Measurements from ENCODE around the gene DDR2.

The DDR2 gene

DNA sequence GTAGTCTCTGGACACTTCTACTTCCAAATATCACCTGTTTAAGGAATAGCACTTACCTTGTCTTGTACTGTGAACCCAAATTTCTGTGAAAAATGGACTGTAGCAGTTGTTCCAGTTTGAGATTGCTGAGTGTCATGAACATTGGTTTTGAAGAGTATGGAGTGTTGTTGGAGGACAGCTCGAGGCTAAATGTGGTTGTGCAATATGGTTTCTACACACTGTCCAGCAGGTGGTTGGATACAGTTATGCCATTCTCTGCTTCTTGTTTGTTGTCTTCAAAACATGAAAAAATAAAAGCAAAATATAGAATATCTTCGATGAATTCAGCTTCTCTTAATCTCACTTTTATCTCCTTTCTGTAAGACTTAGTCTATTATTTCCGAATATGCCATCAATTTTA lies 67.1 kb downstream of the DDR2 start:
- no peak for DNase-seq

- no peak for DNase-seq
Observed at GRCh38 chr1:162700131-162700530, 67.9 kb downstream of the DDR2 start.

GRCh38 chr1:162701286-162701685 lies 69.0 kb downstream of the DDR2 start:
- DNase-seq = peak in 1 of 5 experiments; percentile 52

- no peak for DNase-seq
Observed at GRCh38 chr1:162702628-162703027, 70.4 kb downstream of the DDR2 start.

- DNase-seq = no peak
Observed at GRCh38 chr1:162703708-162704107, 71.4 kb downstream of the DDR2 start.

GRCh38 chr1:162704673-162705424 lies 72.6 kb downstream of the DDR2 start:
- no peak for DNase-seq

DNA sequence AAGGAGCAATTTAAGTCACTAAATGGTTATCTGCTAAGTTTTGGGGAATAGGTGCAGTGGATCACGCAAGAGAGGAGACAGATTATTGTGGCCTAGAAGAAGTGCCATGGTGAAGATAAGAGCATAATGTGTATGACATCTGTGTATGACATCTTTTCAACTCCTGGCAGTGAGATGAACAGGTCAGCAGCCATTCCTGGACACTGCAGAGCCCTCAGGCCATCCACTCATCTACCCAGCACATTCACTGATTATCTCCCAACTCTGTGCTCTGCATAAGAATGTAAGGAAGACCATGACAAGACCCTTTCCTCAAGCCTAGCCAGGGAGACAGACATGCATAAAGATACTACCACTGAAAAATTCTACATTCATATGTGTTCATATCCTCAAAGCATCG lies 73.7 kb downstream of the DDR2 start:
- no peak for DNase-seq

DNA sequence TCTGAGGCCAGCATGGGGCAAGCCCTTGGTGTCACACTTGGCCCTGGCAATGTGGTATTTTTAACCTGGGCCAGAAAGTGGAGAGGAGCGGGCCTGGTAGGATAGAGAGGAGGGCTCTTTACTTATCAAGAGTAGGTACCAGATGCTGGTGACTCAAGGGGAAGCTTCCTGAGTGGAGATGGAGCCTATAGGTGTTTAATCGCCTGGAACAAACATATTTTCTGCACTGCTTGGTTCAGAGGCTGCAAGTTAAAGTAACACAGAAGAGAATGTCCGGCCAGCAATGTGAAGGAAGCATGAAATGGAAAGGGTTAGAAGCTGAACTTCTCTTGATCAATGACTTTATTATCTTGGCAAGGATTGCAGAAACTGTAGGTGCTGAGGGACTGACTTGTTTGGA lies 74.3 kb downstream of the DDR2 start:
- DNase-seq = no peak

DNA sequence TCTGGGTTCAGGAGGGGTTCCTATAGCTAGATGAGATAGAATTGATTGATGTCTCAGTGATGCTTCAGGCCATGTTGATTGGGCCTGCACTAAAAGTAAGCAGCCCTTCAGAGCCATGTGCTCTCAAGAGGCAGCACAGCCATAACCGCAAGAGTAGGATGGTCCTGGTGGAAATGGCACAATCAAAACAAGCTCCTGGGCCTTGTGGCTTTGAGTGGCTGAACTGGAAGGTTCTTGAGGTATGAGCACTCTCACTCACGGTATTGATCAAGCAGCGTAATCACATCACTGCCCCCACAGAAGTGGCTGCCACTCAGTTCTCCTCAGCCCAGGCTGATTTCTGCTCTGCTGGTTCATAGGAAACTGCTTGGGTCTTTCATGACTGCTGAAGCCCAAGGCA lies 76.0 kb downstream of the DDR2 start:
- DNase-seq = no peak

DNA sequence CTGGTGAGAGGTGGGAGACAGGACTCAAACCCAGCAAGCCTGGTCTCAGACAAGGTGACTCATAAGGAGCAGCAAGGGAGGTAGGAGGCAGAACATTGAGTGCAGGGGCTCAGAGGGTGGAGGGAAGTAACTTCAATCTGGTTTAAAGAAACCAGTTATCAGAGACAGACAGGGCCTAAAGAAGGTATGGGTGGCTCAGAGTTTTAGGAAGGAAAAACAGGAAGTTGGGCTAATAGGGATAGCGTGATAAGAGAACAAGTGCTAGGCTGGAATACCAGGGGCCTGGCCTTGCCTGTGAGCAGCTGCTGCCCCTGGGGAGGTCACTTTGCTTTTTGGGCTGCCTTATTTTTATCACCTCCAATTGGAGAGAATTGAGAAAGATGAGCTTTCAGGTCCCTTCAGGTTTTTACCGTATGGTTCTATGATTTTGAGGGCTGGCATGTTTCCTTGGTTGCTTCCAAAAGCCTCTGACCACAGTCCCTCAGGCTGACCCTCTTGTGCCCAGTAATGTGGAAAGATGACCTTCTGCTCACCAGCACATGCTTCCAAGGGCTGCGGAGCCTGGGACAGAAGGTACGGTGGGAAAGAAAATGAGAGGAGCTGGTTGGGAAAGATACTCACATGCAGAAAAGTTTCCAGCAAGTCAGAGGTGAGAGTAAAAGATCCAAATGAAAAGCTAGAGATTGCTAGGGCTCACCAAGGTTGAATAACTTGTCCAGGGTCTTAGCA lies 77.0 kb downstream of the DDR2 start:
- no peak for DNase-seq

DNA sequence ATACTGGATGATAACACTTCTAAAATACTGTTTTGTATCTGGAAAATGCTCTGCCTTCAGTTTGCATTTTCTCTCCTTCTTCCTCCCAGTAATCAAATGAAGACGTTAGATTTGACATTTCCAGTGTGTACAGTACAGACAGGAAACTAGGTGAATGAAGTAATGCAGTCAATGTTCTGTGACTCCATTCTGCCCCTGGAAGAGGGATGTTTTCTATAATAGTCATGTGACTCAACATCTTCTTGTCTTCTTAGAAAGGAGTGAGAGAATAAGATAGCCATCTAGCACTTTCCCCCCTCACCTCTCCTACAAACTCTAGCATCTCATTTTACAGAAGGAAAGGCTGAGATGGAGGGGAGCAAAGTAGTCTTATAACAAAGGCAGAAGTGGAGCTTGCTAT lies 77.6 kb downstream of the DDR2 start:
- DNase-seq = no peak

GRCh38 chr1:162710345-162710744 lies 78.1 kb downstream of the DDR2 start:
- no peak for DNase-seq

DNA sequence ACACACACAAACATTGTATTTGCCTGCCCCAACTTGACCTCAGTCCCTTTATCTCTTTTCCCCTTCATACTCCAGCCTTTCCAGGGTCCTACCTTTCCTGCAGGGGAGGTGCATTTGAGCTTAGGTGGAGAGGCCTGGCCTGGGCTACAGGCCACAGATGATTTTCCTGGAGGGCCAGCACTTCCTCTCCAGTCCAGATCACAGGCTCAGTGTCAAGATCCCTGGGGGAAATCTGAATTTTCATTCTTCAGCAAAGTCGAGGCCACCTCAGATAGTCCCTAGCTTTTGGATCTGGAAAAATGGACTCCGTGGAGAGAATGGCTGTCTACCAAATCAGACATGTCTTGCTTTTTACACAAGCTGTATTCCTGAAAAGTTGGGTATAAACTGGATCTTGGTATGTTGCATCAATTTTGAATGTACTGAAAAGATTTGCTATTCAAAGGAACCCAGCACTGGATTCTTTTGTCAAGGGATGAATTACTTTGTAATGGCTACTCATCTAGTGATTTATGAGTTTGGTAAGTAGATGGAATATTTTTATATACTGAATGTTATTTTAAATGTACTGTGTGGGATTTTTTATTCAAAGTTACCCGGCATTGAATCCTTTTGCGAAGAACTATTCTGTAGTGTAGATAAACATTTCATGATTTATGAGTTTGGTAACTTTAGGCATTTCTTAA lies 78.7 kb downstream of the DDR2 start:
- no peak for DNase-seq

DNA sequence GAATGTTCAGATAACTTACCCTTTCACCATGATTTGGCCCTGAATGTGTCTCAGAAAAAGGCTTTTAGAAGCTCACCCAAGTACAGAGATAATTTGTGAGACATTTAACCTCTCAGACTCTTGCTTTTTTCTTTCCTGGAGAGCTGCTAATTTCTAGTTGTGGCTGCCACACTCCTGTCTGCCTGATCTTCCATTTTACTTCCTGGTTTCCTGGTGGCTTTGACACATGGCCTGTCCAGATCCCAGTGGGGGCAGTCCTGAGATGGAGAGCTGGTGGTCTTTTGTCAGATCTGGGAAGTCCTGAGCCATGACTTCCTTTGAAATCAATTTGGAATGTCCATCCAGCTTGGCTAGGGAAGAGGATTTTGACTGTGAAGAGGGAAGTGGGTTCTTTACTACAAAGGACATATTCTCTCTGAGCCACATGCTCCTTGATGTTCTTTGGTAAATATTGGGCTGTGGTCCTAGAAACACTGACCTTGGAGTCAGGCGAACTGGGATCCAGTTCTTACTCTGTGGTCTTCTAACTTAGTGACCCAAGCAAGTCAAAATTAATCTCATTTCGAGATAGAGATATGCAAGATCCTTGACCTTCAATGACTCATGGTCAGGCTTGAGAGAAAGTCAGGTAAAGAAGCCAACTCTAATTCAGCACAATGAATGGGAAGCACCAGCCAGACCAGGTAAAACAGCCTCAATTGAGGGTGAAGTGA lies 80.2 kb downstream of the DDR2 start:
- no peak for DNase-seq

DNA sequence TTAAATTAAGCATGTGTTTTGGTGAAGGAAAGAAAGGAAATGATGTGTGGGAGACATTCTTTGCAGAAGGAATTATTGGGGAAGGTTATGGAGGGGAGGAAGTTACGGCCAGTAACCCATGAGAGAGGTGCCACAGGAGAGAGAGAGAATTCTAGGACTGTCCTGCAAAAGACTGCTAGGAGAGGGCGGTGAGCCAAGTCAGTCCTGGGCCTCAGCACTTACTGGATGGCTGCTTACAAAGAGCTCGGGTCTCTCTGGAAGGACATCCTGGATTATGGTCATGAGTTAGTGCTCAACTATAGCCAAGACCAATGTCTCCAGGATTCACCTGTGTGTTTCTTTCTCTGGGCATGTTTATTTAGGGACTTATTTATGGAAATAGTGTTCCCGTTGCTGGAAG lies 83.9 kb downstream of the DDR2 start:
- no peak for DNase-seq

- no peak for DNase-seq
Observed at GRCh38 chr1:162716552-162716951, 84.3 kb downstream of the DDR2 start.

DNA sequence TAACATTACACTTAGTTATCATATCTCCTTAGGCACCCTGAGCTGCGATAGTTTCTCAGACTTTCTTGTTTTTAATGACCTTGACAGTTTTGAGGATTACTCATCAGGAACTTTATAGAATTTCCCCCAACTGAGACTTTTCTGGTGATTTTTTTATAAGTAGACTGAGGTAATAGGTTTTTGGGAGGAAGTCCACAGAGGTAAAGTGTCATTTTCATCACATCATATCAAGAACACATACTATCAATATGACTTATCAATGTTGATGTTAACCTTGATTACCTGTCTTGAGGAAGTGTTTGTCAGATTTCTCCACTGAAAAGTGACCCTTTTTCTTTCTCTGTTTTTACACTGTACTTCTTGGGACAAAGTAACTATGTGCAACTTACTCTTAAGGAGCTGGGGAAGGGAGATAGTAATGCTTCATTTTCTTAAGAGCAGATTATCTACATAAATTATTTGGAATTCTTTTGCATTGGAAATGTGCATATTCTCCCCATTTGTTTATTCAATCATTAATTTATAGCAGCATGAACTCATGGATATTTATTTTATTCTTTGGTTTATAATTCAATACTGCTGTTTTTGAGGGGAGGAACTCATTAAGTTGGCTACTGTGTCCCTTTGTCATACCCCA lies 85.4 kb downstream of the DDR2 start:
- peak in 1 of 5 experiments; percentile 26 for DNase-seq

- no peak for DNase-seq
Observed at GRCh38 chr1:162719678-162720077, 87.4 kb downstream of the DDR2 start.

- DNase-seq = no peak
Observed at GRCh38 chr1:162720996-162721395, 88.7 kb downstream of the DDR2 start.

DNA sequence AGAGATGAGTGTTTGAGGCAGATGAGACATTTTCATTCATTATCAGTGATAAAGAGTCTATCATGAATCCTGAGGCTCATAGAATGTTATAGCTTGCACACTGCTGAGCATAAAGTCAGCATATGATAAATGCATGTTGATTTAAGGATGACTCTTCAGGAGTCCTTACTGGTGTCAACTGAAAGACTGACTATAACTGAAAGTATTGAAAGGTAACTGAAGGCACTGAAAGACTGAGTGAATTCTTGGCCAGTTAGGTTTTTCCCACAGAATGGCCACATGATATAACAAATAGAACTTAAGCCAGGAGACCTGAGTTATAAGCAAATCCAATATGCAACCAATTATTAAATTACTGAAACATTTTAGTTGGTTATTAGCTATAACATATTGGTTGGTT lies 89.2 kb downstream of the DDR2 start:
- DNase-seq = no peak

- DNase-seq = no peak
Observed at GRCh38 chr1:162722036-162722435, 89.8 kb downstream of the DDR2 start.

DNA sequence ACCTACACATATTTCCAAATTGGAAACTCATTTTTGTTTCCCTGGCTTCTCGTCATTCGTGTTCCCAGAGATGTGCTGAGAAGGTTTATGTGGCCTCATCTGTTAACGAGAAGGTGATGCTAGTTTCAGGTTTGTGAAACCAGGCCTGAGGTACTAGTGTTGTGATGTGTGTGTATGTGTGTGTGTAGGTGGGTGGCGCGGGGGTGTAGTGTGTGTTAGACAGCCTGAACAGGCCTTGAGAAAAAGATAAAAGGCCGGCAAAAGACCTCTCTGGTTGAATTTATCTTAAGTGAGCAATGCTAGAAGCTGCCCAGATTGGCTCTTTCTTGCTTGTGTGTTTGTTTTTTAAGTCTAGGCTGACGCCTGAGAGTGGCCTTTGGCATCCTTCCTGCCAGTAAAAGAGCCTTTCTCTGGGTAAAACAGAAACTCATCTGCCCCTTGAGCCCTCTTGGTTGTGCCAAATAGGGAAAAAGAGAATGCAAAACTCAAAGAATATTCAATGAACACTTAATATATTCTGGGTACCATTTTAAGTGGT lies 92.4 kb downstream of the DDR2 start:
- DNase-seq = no peak

All from T-helper 2 cell (primary cell).